Kidney glomerular epithelial cell (primary cell): ENCODE data around the gene HNRNPF.
A peak's percentile ranks its signal among the peaks of the same experiment; 100 is the strongest.
"Not testable (repeated sequence)": the region's sequence is repeated elsewhere in the genome, so short reads cannot be mapped to it uniquely, and the experiment has no call there.

ENCODE experiments used
- DNase-seq: peaks from one replicate; lab custom pipeline; 2025; lab: John Stamatoyannopoulos, UW

HNRNPF gene

DNA sequence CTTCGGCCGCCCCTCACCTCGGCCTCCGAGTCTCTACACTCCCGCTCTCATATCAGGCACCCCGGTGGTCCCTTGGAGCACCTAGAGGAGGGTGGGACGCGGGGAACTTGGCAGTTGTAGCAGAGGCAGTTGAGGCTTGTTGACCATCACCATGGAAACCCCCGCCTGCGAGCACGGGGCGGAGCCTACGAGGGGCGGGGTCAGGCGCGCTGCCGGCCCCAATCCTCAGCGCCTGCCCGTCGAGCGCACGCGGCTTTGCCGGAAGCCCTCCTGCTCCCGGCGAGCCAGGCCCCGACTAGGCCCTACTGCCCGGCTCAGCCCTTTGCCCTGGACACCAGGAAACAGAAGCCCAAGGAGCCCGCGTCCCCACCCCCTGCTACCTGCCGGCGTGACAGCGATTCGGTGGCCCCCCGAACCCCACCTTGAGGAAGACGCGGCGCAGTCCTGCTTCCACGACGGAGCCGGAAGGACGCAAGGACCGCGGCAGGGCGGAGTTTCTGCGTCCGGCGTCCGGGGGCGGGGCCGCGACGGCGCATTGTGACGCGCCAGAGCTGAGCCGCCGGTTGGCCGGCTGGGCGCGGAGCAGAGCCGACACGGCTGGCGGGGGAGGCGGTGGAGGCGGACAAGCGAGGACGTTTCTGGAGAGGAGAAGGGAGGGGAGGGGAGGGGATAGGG is at the start of gene HNRNPF:
HNRNPF (minus strand) TSS at position 477 of the 675 bp plus-strand sequence. CDS start 21,302 bp downstream, outside the sequence.
- DNase-seq = peak; percentile 80

DNA sequence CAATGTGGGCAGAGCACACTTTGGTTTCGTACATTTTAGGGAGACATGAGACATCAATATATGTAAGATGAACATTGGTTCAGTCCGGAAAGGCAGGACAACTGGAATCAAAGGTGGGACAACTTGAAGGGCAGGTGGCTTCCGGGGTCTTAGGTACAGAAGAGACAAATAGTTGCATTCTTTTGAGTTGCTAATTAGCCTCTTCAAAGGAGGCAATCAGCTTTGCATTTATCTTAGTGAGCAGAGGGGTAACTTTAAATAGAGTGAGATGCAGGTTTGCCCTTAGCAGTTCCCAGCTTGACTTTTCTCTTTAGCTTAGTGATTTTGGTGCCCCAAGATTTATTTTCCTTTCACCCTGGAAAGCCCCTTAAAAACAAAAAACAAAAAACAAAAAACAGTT is 49.2 kb upstream of the HNRNPF start:
- no peak for DNase-seq

DNA sequence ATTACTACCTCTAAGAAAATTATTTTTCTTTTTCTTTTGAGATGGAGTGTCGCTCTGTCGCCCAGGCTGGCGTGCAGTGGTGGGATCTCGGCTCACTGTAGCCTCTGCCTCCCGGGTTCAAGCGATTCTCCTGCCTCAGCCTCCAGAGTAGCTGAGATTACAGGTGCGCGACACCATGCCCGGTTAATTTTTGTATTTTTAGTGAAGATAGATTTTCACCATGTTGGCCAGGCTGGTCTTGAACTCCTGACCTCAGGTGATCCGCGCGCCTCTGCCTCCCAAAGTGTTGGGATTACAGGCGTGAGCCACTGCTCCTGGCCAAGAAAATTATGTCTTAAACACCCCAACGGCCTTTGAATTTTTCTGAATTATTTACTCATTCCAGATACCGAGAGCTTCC is 47.6 kb upstream of the HNRNPF start:
- not testable (repeated sequence) for DNase-seq

GRCh38 chr10:43454025-43454424 is 45.0 kb upstream of the HNRNPF start:
- not testable (repeated sequence) for DNase-seq

DNA sequence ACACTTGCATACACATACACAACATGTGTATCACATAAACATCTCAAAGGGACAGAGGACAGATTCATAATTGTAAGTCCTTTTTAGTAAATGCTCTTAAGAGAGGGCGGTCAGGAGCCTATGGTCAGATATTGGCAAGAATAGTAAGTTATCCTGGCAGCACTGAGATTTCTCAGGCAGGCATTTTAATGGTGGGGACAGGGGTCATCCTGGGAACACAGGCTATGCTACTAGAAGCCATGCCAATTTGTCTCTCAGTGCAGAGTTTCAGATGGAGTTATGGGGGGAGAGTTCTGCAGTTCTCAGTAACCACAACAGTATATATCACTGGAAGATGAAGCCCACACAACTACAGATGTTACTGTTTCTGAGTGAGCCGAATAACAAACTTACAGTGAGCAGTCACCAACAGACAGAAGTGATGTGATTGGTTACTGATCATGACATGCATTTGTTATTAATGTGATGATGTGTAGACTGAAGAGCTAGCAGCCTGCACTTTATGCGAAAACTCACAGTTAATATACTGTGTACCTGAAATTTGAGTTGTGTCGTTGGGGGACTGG is 44.4 kb upstream of the HNRNPF start:
- no peak for DNase-seq

- no peak for DNase-seq
These were observed 43.4 kb upstream of the HNRNPF start for GRCh38 chr10:43452356-43452914.

- no peak for DNase-seq
These were observed 39.8 kb upstream of the HNRNPF start for GRCh38 chr10:43448742-43449141.

GRCh38 chr10:43446219-43447017 is 37.4 kb upstream of the HNRNPF start:
- not testable (repeated sequence) for DNase-seq

DNA sequence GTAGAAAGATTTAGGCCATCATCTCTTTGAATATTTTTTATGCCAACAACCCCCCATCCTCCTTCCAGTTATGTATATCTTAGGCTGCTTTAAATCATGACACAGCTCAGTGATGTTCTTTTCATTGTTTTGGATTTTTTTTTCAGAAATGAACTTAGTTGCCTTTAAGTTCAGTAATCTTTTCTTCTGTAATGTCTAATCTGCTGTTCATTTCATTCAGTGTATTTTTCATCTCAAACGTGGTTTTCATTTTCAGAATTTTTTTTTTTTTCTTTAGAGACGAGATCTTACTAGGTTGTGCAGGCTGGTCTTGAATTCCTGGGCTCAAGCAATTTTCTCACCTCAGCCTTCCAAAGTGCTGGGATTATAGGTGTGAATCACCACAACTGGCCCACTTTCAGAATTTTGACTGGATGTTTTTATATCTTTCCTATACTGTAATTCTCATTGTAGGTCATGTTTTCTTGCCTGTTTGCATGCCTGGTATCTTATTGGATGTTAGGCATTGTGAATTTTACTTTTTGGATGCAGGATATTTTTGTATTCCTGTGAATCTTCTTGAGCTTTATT is 36.0 kb upstream of the HNRNPF start:
- no peak for DNase-seq

DNA sequence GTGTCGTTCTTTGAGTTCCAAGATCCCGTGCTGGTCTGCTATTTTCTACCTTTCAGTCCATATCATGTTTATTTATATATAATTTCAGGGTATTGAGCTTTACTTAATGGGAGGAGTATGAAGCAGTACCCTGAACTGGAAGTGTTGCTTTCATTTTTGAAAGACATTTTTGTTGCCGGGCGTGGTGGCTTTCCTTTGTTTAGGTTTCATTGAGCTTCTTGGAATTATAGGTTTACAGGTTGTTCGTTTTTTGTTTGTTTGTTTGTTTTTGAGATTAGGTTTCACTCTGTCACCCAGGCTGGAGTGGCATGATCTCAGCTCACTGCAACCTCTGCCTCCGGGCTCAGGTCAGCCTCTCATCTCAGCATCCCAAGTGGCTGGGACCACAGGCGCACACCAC is 35.3 kb upstream of the HNRNPF start:
- DNase-seq = no peak

GRCh38 chr10:43440463-43441134 is 31.6 kb upstream of the HNRNPF start:
- no peak for DNase-seq

DNA sequence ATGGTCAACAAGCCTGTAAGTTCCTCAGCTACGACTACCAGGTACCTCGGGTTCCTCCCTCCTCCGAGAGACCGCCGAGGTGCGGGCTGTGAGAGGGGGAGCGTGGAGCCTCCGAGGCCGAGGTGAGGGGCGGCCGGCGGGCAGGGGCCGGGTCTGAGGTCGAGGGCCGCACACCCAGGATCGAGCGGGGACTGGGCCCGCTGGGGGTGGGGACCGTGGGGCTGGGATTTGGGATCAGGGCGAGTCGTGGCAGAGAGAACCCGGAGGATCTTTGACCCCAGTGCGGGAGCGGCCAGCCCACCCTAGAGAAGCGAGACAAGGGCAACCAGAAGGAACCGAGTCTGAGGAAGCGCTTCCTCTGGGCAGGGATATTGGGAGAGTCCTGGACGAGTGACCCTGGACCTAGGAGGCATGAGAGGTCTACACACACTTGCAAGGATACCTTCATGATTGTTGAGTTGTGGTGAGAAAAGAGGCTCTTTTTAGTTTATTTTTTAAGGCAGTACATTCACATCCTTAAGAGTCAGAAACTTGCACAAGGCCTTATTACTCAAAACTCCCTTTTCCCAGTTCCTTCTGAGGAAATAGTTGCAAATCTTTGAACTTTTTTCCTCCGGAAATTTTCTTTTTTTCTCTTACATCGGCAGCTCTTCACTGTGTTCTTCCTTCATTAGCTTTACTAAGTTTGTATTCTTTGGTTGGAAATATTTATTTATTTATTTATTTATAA is 28.3 kb upstream of the HNRNPF start:
- DNase-seq = no peak

DNA sequence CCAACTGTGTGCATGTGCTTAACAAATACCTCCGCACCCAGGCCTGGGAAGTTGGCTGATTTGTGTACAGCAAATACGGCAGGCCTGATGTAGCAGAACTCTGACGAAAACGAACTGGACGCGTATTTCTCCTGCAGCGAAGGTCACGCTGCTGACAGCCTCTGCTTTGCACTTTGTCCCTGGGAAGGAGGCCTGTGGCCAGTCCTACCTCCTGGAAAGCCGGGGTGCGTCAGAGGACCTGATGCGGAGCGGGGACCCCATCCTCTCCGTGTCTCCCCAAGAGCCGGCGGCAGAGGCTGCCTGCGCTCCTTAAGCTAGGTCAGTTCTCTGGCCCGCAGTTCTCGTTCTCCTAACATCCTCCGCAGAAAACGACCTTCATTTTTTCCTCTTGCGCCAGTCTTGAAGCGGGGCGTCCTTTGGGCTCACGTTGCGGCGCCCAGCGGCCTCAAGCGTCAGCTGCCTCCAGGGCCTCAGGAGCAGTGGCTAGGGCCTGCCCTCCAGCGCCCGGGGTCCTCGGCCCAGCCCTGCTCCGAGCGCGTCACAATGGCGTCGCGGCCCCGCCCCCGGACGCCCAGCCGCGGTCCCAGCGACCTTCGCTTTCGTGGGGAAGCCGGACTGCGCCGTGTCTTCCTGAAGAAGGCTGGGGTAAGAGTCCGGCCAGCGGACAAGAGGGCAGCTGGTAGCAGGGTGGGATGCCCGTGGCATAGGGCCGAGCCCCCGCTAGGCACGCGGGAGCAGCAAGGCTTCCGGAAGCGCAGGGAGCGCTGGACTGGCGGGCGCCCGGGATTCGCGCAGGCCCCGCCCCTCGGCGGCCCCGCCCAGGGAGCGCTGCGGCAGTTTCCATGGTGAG is 27.5 kb upstream of the HNRNPF start, which contains the start of gene ZNF487:
ZNF487 (plus strand) TSS at position 821 of the 850 bp plus-strand sequence. CDS start 38,703 bp downstream, outside the sequence.
- DNase-seq = peak; percentile 82

DNA sequence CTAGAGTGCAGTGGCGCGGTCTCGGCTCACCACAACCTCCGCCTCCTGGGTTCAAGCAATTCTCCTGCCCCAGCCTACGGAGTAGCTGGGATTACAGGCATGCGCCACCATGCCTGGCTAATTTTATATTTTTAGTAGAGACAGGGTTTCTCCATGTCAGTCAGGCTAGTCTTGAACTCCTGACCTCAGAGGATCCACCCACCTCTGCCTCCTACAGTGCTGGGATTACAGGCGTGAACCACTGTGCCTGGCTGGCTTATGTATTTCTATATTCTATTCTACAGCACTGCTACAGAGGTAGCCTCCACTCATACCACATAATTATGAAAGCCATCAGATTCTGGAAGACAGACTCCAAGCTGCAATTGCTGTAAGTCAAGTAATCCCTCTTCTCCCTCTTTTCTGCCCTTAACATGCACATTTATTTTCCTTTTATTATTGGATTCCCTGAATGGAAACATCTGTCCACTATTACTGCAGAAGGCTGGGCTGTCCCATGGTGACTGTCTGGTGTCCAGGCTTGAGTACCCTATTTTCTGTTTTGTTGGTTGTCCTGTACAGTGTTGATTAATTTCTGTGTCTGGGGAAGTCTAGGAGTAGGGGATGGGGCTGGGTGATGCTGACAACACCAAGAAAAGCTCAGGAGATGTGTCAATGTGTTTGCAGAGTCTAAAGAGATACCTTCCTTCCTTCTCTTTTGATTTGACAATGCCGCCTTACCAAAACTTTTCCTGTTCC is 22.1 kb upstream of the HNRNPF start:
- no peak for DNase-seq

GRCh38 chr10:43427166-43427825 is 18.3 kb upstream of the HNRNPF start:
- no peak for DNase-seq

- not testable (repeated sequence) for DNase-seq
These were observed 17.5 kb upstream of the HNRNPF start for GRCh38 chr10:43426476-43426875.

- DNase-seq = no peak
These were observed 15.4 kb upstream of the HNRNPF start for GRCh38 chr10:43424416-43424815.

DNA sequence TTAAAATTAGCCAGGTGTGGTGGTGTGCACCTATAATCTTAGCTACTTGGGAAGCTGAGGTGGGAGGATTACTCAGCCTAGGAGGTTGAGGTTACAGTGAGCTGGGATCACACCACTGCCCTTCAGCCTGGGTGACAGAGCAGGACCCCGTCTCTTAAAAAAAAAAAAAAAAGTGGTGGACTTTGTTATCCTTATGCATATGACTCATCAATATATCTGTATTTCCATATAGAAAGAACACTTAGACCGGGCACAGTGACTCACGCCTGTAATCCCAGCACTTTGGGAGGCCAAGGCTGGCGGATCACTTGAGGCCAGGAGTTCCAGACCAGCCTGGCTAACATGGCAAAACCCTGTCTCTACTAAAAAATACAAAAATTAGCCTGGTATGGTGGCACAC is 13.0 kb upstream of the HNRNPF start:
- not testable (repeated sequence) for DNase-seq

- DNase-seq = no peak
These were observed 12.5 kb upstream of the HNRNPF start for GRCh38 chr10:43421519-43421918.
